Parathyroid adenoma (tissue), 2 donors: ENCODE measurements around the gene TTYH2.

Experiments
- H2AFZ ChIP-seq: fragments of 300-600 bp; sonication (generic); one replicate; pipeline ENCODE4 v1.7.0; 2017; ENCODE audit warnings: antibody characterized with exemption, mild to moderate bottlenecking
- H3K27ac ChIP-seq: fragments of 300-600 bp; sonication (generic); one replicate; pipeline ENCODE4 v1.7.0; 2017
- H3K27me3 ChIP-seq: fragments of 300-600 bp; sonication (generic); one replicate; pipeline ENCODE4 v1.7.0; 2017; ENCODE audit warnings: low read length; ENCODE audit not compliant: control insufficient read depth, insufficient read depth
- H3K36me3 ChIP-seq: fragments of 300-600 bp; sonication (generic); one replicate; pipeline ENCODE4 v1.7.0; 2017; ENCODE audit warnings: low read length; ENCODE audit not compliant: control insufficient read depth, insufficient read depth
- H3K4me1 ChIP-seq: fragments of 300-600 bp; sonication (generic); one replicate; pipeline ENCODE4 v1.7.0; 2017; ENCODE audit warnings: control low read depth
- H3K4me2 ChIP-seq: fragments of 300-600 bp; sonication (generic); one replicate; pipeline ENCODE4 v1.7.0; 2017; ENCODE audit warnings: low read length
- H3K4me3 ChIP-seq: fragments of 300-600 bp; sonication (generic); one replicate; pipeline ENCODE4 v1.7.0; 2017; ENCODE audit warnings: low read depth, low read length
- H3K79me2 ChIP-seq: fragments of 300-600 bp; sonication (generic); one replicate; pipeline ENCODE4 v1.7.0; 2017; ENCODE audit warnings: control low read depth
- H3K9ac ChIP-seq: fragments of 300-600 bp; sonication (generic); one replicate; pipeline ENCODE4 v1.7.0; 2017; ENCODE audit warnings: mild to moderate bottlenecking
- H3K9me3 ChIP-seq: fragments of 300-600 bp; sonication (generic); one replicate; pipeline ENCODE4 v1.7.0; 2017; ENCODE audit warnings: low read length; ENCODE audit not compliant: control insufficient read depth
- CTCF ChIP-seq: fragments of 300-600 bp; sonication (generic); IDR thresholded peaks from one replicate; pipeline ENCODE4 v1.7.0; 2017; ENCODE audit warnings: antibody characterized with exemption, mild to moderate bottlenecking
- donor health status: primary hyperparathyroidism.

The TTYH2 gene

DNA sequence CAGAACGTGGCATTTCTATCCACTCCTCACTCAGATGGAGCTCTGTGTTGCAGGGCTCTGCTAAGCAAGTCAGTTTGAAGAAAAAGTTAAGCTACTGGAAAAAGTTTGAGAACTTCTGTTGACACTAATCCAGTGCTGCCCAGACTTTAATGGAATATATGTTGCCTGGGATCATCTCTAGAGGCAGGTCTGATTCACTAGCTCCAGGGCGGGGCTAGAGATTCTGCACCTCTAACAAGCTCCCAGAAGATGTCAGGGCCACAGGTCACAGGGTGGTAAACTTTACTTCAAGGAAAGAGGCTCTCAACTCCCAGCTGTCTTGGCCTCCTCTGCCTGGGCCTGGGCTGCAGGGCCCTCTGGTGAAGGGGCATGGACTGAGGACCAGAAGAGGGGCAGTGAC lies 6.8 kb downstream of the TTYH2 start:
- no peak for TF ChIP-seq CTCF
- Histone ChIP-seq H3K36me3 (no peaks in the 10 kb centered on the region), H3K4me2 (no peak overlapping the region), H3K27me3 (no peaks in the 10 kb centered on the region), H3K4me1 (no peaks in the 10 kb centered on the region), H2AFZ (no peak overlapping the region), H3K79me2 (no peaks in the 10 kb centered on the region), H3K27ac (no peak overlapping the region), H3K9me3 (no peaks in the 10 kb centered on the region), H3K9ac (no peak overlapping the region), H3K4me3 (no peak overlapping the region)

DNA sequence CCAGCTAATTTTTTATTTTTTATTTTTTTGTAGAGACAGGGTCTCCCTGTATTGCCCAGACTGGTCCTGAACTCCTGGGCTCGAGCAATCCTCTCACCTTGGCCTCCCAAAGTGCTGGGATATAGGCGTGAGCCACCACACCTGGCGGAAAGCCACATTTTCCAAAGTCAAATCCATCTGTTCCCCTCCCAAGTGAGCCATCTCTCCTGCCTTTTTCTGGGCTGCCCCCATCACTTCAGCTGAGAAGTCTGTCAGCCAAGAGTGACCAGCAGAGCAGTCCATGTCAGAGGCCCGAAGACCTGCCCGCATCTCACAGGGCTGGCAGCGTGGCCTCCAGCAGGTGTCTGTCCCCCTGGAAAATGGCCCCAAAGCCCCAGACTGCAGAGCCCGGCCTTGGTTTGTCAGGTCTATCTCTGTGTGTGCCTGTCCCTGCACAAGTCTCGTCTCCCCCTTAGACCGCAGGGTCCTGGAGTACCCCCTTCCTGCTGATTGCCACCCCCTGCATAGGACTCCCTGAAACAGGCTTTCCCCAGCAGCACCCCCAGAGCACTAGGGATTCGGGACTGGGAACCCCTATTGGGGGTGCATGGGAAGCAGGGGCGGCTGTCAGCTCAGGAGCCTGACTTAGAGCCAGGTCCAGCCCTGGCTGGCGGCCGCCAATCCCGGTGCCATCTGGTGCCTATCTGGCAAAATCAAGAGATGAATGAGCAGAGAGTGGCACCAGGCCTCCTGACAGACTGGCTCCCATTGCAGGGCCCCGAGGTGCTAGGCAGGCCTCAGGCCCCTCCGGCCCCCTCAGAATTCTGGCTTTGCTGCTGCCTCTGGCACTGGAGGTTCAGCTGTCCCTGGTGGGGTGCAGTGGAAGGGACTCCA lies 7.8 kb downstream of the TTYH2 start:
- H3K9me3 ChIP-seq = no peaks in the 10 kb centered on the region
- H3K27ac ChIP-seq = no peak overlapping the region
- no peak for TF ChIP-seq CTCF
- H3K9ac ChIP-seq = no peak overlapping the region
- H2AFZ ChIP-seq = no peak overlapping the region
- H3K4me1 ChIP-seq = no peaks in the 10 kb centered on the region
- no peak overlapping the region for H3K4me2 ChIP-seq
- H3K36me3 ChIP-seq = no peaks in the 10 kb centered on the region
- no peaks in the 10 kb centered on the region for H3K27me3 ChIP-seq
- no peak overlapping the region for H3K4me3 ChIP-seq
- no peaks in the 10 kb centered on the region for H3K79me2 ChIP-seq

- Histone ChIP-seq H3K4me2 (no peak overlapping the region), H3K36me3 (no peaks in the 10 kb centered on the region), H3K79me2 (no peaks in the 10 kb centered on the region), H3K9ac (no peak overlapping the region), H3K27me3 (no peaks in the 10 kb centered on the region), H3K9me3 (no peaks in the 10 kb centered on the region), H2AFZ (no peak overlapping the region), H3K4me3 (no peak overlapping the region), H3K27ac (no peak overlapping the region), H3K4me1 (no peaks in the 10 kb centered on the region)
- TF ChIP-seq CTCF = no peak
Observed at GRCh38 chr17:74222399-74222798, 9.0 kb downstream of the TTYH2 start.

DNA sequence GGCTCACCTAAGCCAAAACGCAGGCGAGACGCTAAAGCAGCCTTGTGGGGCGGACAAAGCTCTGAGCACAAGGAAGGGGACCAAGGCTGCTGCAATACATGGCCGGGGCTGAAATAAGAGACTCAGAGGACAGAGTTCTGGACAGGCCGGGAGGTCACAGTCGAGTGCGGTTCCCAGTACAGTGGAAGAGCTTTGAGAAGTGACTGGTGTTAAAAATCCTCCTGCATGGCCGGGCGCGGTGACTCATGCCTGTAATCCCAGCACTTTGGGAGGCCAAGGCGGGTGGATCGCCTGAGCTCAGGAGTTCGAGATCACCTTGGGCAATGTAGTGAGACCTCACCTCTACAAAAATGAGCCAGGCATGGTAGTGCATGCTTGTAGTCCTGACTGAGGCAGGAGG lies 10.5 kb downstream of the TTYH2 start:
- TF ChIP-seq CTCF = no peak
- Histone ChIP-seq H3K79me2 (no peaks in the 10 kb centered on the region), H2AFZ (no peak overlapping the region), H3K27me3 (no peaks in the 10 kb centered on the region), H3K4me3 (no peak overlapping the region), H3K27ac (no peak overlapping the region), H3K4me1 (no peaks in the 10 kb centered on the region), H3K9ac (no peak overlapping the region), H3K9me3 (no peaks in the 10 kb centered on the region), H3K4me2 (no peak overlapping the region), H3K36me3 (no peaks in the 10 kb centered on the region)
